Thyroid gland (tissue), 4 donors: ENCODE data around the gene COL20A1. TPM values are rescaled to one million over a fixed set of nuclear protein-coding genes. Genes with fewer than 3 reads are reported as not detected.

Experiments
- DNase-seq, 2 donors: peaks; one replicate each; pipeline ENCODE4 v3.0.0-alpha.2; 2019
- H3K27ac ChIP-seq, 3 donors: fragments of 200-600 bp; sonication (generic); 1 replicate in 2 of 3; 2 replicates in 1 of 3; pipeline ENCODE4 v1.5.1; 2016 to 2019; ENCODE audit warnings: mild to moderate bottlenecking in 1 of 3, moderate library complexity in 1 of 3
- H3K27me3 ChIP-seq: fragments of 200-600 bp; sonication (generic); one replicate; pipeline ENCODE4 v1.5.1; 2019
- H3K36me3 ChIP-seq, 2 donors: fragments of 200-600 bp; sonication (generic); one replicate each; pipeline ENCODE4 v1.5.1; 2016 to 2019
- H3K4me1 ChIP-seq, 2 donors: fragments of 200-600 bp; sonication (generic); one replicate each; pipeline ENCODE4 v1.5.1; 2017 to 2019
- H3K4me3 ChIP-seq, 3 donors: fragments of 200-600 bp; sonication (generic); replicated peaks in 1 of 3; 1 replicate in 2 of 3; 2 replicates in 1 of 3; pipeline ENCODE4 v1.5.1; 2016; ENCODE audit warnings: mild to moderate bottlenecking in 1 of 3
- H3K9me3 ChIP-seq: fragments of 200-600 bp; sonication (generic); one replicate; pipeline ENCODE4 v1.5.1; 2017
- POLR2A ChIP-seq, 2 donors: fragments of 450-650 bp; IDR thresholded peaks; one replicate each; pipeline ENCODE4 v1.6.1; 2017; ENCODE audit warnings: antibody characterized with exemption in 2 of 2, mild to moderate bottlenecking in 2 of 2, moderate library complexity in 1 of 2
- WGBS, 2 donors: methylation state at CpG; one replicate each; pipeline ENCODE4 v1.1.5; 2017; 5-methylcytosine and 5-hydroxymethylcytosine counted together
- intact Hi-C: fragments of 100-400 bp; cut with DNase I; formaldehyde crosslinking; loops from one replicate; pipeline ENCODE4 v1.15.1; 2023
- total RNA-seq, 4 donors: library from RNA; depleted of rRNA; stranded (reverse); fragments of >200 nt; gene quantifications; one replicate each; pipeline ENCODE4 v1.2.3, GENCODE V29; 2016
- TF ChIP-seq, protein P1 (sequence below), 6 experiments: fragments of 200-600 bp in 3 of 6; fragments of 450-650 bp in 3 of 6; sonication (generic) in 3 of 6; IDR thresholded peaks; one replicate each; pipeline ENCODE4 v1.5.1; 2016 to 2019; ENCODE audit warnings: antibody characterized with exemption in 6 of 6, mild to moderate bottlenecking in 2 of 6, inconsistent platforms in 1 of 6, moderate library complexity in 1 of 6

The COL20A1 gene
- total RNA-seq, 4 donors from 2014 or later, result 0.13 TPM; not detected in 3

DNA sequence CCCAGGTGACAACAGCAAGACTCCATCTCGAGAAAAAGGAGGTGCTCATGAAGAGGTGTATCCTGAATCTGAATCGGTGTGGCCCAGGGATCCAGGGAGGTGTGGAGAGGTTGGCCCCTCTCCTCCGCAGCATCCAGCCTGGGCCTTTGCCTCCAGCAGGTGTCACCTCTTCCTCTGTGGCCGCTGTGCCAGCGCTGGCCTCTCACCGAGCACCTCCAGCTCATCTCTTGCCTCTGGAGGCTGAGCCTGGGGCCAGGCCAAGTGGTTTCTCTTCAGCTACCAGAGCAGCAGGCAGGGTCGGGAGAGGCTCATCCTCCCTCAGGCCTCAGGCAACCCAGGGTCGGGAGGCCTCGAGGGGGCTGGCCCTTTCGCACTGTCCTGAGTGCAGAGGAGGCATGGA is 1.2 kb upstream of the COL20A1 start:
- no peak for DNase-seq
- Histone ChIP-seq H3K4me1 (no peaks in the 10 kb centered on the region), H3K9me3 (no peaks in the 10 kb centered on the region), H3K4me3 (no peak overlapping the region), H3K27me3 (no peaks in the 10 kb centered on the region), H3K27ac (no peak overlapping the region), H3K36me3 (peaks cover 5 to 18% of the 10 kb centered on the region in 2 donors)
- no peak for TF ChIP-seq POLR2A (IDR thresholded peaks at IDR 0.05)
- TF ChIP-seq, protein P1, sequence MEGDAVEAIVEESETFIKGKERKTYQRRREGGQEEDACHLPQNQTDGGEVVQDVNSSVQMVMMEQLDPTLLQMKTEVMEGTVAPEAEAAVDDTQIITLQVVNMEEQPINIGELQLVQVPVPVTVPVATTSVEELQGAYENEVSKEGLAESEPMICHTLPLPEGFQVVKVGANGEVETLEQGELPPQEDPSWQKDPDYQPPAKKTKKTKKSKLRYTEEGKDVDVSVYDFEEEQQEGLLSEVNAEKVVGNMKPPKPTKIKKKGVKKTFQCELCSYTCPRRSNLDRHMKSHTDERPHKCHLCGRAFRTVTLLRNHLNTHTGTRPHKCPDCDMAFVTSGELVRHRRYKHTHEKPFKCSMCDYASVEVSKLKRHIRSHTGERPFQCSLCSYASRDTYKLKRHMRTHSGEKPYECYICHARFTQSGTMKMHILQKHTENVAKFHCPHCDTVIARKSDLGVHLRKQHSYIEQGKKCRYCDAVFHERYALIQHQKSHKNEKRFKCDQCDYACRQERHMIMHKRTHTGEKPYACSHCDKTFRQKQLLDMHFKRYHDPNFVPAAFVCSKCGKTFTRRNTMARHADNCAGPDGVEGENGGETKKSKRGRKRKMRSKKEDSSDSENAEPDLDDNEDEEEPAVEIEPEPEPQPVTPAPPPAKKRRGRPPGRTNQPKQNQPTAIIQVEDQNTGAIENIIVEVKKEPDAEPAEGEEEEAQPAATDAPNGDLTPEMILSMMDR (IDR thresholded peaks at IDR 0.05), result no peak
- 83 to 84% methylated on average over 3 to 10 of the region's 10 CpGs for WGBS, 2 donors
- intact Hi-C loops, result no loop called here

DNA sequence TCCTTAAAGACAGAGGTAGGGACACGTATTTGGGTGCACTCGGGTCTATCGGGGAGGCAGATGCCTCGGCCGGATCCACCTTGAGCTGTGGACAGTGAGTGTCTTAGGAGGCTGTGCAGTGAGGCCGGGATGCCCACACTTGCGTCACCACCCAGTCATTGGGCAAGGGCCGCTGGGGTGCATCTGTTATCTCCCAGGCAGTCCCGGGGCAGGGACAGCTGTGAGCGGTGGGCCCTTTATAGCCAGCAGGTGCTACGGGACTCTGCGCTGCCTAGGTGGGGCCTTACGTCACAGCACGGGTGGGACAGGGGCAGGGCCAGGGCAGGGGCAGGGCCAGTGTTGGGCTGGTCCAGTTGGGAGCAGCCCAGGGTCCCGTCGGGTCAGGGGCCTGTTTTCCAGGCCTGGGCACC is 689 bp upstream of the COL20A1 start:
- Histone ChIP-seq H3K27ac (no peak overlapping the region), H3K9me3 (no peaks in the 10 kb centered on the region)

DNA sequence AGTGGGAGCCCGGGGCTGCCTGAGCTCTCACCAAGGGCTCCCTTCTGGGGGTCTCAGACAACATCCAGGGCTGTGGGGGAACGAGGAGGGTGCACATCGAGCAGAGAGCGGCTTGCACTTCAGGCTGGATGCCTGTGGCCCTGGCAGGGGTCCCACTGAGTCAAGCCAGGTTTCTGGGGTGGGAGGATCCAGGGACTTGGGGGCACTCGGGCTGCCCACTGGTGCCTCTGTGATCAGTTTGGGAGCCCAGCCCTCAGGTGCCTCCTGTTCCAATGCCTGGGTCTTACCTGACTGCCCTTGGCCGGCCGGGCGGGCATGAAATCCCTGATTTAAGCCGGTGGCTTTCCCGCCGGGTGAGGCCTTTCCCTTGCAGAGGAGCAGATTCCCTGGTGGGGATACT is 470 bp downstream of the COL20A1 start:
- TF ChIP-seq, protein P1 (IDR thresholded peaks at IDR 0.05), result no peak
- TF ChIP-seq POLR2A (IDR thresholded peaks at IDR 0.05), result no peak
- no peak overlapping the region for H3K27ac ChIP-seq
- no peaks in the 10 kb centered on the region for H3K4me1 ChIP-seq
- H3K36me3 ChIP-seq, result peaks cover 0 to 6% of the 10 kb centered on the region in 2 donors
- H3K27me3 ChIP-seq, result no peaks in the 10 kb centered on the region
- H3K9me3 ChIP-seq, result no peaks in the 10 kb centered on the region
- no peak for DNase-seq
- intact Hi-C loops, result no loop called here
- H3K4me3 ChIP-seq, result no peak overlapping the region
- WGBS, 2 donors, result 43% methylated on average over 8 of the region's 11 CpGs; no CpG with 5 or more reads in 1 of the 2 donors

More for the DNA sequence above, 689 bp upstream of the COL20A1 start:
- Histone ChIP-seq H3K4me1 (no peaks in the 10 kb centered on the region), H3K27me3 (no peaks in the 10 kb centered on the region), H3K4me3 (no peak overlapping the region), H3K36me3 (peaks cover 5 to 17% of the 10 kb centered on the region in 2 donors)
- TF ChIP-seq POLR2A (IDR thresholded peaks at IDR 0.05), result no peak
- TF ChIP-seq, protein P1 (IDR thresholded peaks at IDR 0.05), result no peak
- WGBS, 2 donors, result 75 to 78% methylated on average over 11 to 14 of the region's 16 CpGs
- intact Hi-C loops, result no loop called here
- DNase-seq, result no peak

DNA sequence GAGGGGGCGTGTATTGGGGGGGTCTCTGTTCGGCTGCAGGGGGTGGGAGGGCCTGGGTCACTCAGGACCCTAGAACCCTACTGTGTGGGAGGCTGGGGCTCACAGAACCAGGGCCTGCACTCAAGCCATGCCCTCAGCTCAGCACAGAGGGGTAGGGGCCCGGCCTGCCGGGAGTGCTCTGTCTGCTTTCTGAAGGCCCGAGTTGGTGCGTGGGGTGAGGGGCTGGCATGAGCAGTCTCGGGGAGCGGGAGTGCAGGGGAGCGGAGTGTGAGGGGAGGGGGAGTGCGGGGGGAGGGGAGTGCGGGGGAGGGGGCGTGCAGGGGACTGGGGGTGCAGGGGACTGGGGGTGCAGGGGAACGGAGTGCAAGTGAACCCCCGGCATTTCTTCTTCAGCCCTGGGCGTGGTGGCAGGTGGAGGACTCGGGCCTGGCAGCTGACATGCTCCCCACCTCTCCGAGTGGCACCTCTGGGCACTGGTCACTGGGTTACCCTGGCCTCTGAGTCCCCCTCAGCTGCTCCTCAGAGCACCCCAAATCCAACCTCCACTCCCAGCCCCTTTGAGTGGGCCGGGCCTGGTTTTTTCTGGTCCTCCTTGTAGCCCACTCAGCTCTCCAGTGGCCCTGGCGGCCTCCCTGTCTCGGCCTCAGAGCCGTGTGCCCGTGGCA is 1.0 kb downstream of the COL20A1 start:
- TF ChIP-seq, protein P1 (IDR thresholded peaks at IDR 0.05), result no peak
- no peak for TF ChIP-seq POLR2A (IDR thresholded peaks at IDR 0.05)
- no peaks in the 10 kb centered on the region for H3K27me3 ChIP-seq
- intact Hi-C loops, result no loop called here

DNA sequence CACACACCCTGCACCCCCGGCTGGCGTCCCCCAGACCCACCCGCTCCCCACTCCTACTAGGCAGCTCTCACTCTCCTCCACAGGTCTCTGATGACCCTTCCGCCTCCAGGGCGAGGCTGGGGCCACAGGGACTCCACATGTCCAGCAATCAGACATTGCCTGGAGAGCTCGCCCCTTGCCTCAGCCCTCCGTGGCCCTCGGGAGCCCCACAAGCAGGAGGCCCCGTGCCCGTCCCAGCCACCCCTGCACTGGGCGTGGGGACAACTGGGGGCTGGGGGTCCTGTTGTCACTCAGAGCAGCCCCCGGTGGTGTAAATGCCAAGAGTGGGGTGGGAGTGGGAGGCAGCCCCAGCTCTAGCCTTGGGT is 1.5 kb downstream of the COL20A1 start:
- intact Hi-C loops, result no loop called here
- H3K4me3 ChIP-seq, result no peak overlapping the region
- no peaks in the 10 kb centered on the region for H3K4me1 ChIP-seq
- no peak for TF ChIP-seq POLR2A (IDR thresholded peaks at IDR 0.05)
- TF ChIP-seq, protein P1 (IDR thresholded peaks at IDR 0.05), result no peak
- WGBS, 2 donors, result 84 to 90% methylated on average over 5 to 12 of the region's 12 CpGs
- no peaks in the 10 kb centered on the region for H3K9me3 ChIP-seq
- H3K27me3 ChIP-seq, result no peaks in the 10 kb centered on the region
- no peak overlapping the region for H3K27ac ChIP-seq
- H3K36me3 ChIP-seq, result no peaks in the 10 kb centered on the region
- DNase-seq, result no peak

More for the DNA sequence above, 1.0 kb downstream of the COL20A1 start:
- no peaks in the 10 kb centered on the region for H3K9me3 ChIP-seq
- H3K36me3 ChIP-seq, result peaks cover 0 to under 1% of the 10 kb centered on the region in 2 donors
- no peaks in the 10 kb centered on the region for H3K4me1 ChIP-seq
- no peak overlapping the region for H3K27ac ChIP-seq
- no peak overlapping the region for H3K4me3 ChIP-seq
- 73 to 78% methylated on average over 9 to 14 of the region's 22 CpGs for WGBS, 2 donors
- no peak for DNase-seq
